Measurements from ENCODE around the gene ALG1. TPM values are rescaled to one million over a fixed set of nuclear protein-coding genes. Genes with fewer than 3 reads are reported as not detected.

The ALG1 gene
- total and polyA plus RNA-seq, 10 of the 15 experiments (the other 5 are each of a cell fraction or from before 2014, with no cell fraction given), result 1.5 to 43.2 (median 23.8) TPM

DNA sequence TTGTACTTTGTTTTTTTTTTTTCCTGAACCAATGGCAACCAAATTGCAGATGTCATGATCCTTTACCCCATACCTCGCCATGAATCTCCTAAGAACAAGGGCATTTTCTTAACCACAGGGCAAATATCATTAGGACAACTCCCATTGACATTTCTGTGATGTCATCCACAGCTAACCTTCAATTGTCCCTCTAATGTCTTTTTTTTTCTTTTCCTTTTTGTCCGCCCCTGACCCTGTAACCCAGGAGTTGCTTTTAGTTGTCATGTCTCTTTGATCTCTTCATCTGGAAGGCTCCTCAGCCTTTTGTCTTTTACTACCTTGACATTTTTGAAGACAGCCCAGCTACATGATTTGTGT, 37.5 kb upstream of the ALG1 start:
- SMC1A ChIA-PET (ENCODE audit: uncharacterized antibody, unreplicated experiment), result interaction anchor here (1.4 kb wide), 2 partner anchors 38 to 58 kb away, joined by 3 read pairs; partner anchors contain the start of gene ALG1
- Histone ChIP-seq H3K4me3 (peak overlapping the region; percentile 84), H2AFZ (ENCODE audit: control insufficient read depth, low read depth, low read length) (peak overlapping the region; percentile 95), H3K4me2 (ENCODE audit: control insufficient read depth, insufficient read depth) (peak overlapping the region; percentile 98), H3K9me3 (replicated peaks; ENCODE audit: control insufficient read depth, insufficient read depth, low read length) (no peaks in the 10 kb centered on the region), H3K9ac (ENCODE audit: control insufficient read depth, insufficient read depth, low read length) (peak overlapping the region; percentile 70; the same call in 1 of the 2 replicates), H3K36me3 (ENCODE audit: control insufficient read depth in 2 of 2, insufficient read depth in 2 of 2, low read length in 1 of 2) (no peaks in the 10 kb centered on the region), H3K27me3 (replicated peaks in 1 of 2; ENCODE audit: control insufficient read depth in 2 of 2, insufficient read depth in 2 of 2, low read length in 1 of 2) (no peaks in the 10 kb centered on the region), H4K20me1 (ENCODE audit: control insufficient read depth, insufficient read depth) (no peaks in the 10 kb centered on the region), H3K4me1 (ENCODE audit: control insufficient read depth, insufficient read depth, low read length) (peaks cover 12% of the 10 kb centered on the region), H3K27ac (ENCODE audit: control insufficient read depth, insufficient read depth) (no peak overlapping the region), H3K79me2 (ENCODE audit: control insufficient read depth, insufficient read depth, low read length) (no peaks in the 10 kb centered on the region)
- intact Hi-C loops (cut with micrococcal nuclease; ENCODE audit: unreplicated experiment), result no loop called here
- BruUV-seq (replicated peaks), result no TSS peak
- DNase-seq (ENCODE audit: low read depth, low spot score) (no peak), ATAC-seq (no peak), FAIRE-seq (no peak)
- RAD21 ChIA-PET (ENCODE audit: unreplicated experiment), result no interaction called here
- POLR2A ChIA-PET, result interaction anchor here (1.0 to 1.3 kb wide), 2 partner anchors 10 to 64 kb away, joined by 3 read pairs; no protein-coding TSS in a partner anchor
- 9% methylated on average over 2 of the region's 2 CpGs for WGBS (ENCODE audit: insufficient coverage, insufficient replicate concordance, low lambda C conversion rate, missing lambda C conversion rate)
- CTCF ChIA-PET, result interaction anchor here (1.4 kb wide), 1 partner anchor 40 kb away, joined by 4 read pairs; no protein-coding TSS in a partner anchor
- in situ Hi-C loops (cut with MboI), result no loop called here
- TF ChIP-seq ATF7 (IDR thresholded peaks at IDR 0.05; ENCODE audit: low read depth), result 0 out of 2 replicates have a peak, but pooled peaks have one; percentile 29
- TF ChIP-seq ESRRA (IDR thresholded peaks at IDR 0.05; ENCODE audit: low read length), result no peak

DNA sequence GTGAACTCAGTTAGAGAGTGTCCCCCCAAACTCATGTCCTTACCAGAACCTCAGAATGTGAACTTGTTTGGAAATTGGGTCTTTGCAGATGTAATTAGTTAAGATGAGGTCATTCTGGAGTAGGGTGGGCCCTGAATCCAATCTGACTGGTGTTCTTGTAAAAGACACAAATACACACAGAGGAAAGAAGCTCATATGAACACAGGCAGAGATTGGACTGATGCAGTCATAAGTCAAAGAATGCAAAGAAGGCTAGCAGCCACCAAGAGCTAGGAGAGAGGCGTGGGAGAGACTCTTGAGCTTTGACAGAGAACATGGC, 35.8 kb upstream of the ALG1 start:
- H3K27me3 ChIP-seq (replicated peaks in 1 of 2; ENCODE audit: control insufficient read depth in 2 of 2, insufficient read depth in 2 of 2, low read length in 1 of 2), result no peaks in the 10 kb centered on the region
- FAIRE-seq, result no peak
- peaks cover 18% of the 10 kb centered on the region for H3K4me1 ChIP-seq (ENCODE audit: control insufficient read depth, insufficient read depth, low read length)
- H3K36me3 ChIP-seq (ENCODE audit: control insufficient read depth in 2 of 2, insufficient read depth in 2 of 2, low read length in 1 of 2), result no peaks in the 10 kb centered on the region
- ChIA-PET RAD21 (ENCODE audit: unreplicated experiment) (no interaction called here), POLR2A (no interaction called here), CTCF (no interaction called here), SMC1A (ENCODE audit: uncharacterized antibody, unreplicated experiment) (no interaction called here)
- DNase-seq (ENCODE audit: low read depth, low spot score), result no peak
- intact Hi-C loops (cut with micrococcal nuclease; ENCODE audit: unreplicated experiment), result no loop called here
- no peaks in the 10 kb centered on the region for H4K20me1 ChIP-seq (ENCODE audit: control insufficient read depth, insufficient read depth)
- no TSS peak for BruUV-seq (replicated peaks)
- no peak overlapping the region for H3K4me3 ChIP-seq
- TF ChIP-seq SRF (IDR thresholded peaks at IDR 0.05; ENCODE audit: low read depth in 2 of 2, low read length in 2 of 2) (no peak), POLR2AphosphoS2 (IDR thresholded peaks at IDR 0.05; ENCODE audit: low read depth, low read length) (no peak), RCOR1 (conservative IDR thresholded peaks at IDR 0.05; ENCODE audit: low read depth, low read length) (no peak), MYC (IDR thresholded peaks at IDR 0.05; ENCODE audit: insufficient read depth, insufficient read length, insufficient replicate concordance, low read length, severe bottlenecking) (no peak), TCF7 (IDR thresholded peaks at IDR 0.05; ENCODE audit: borderline replicate concordance) (no peak), ZNF384 (IDR thresholded peaks at IDR 0.05; ENCODE audit: borderline replicate concordance, low read depth, low read length) (no peak)
- TF ChIP-seq, protein P1, sequence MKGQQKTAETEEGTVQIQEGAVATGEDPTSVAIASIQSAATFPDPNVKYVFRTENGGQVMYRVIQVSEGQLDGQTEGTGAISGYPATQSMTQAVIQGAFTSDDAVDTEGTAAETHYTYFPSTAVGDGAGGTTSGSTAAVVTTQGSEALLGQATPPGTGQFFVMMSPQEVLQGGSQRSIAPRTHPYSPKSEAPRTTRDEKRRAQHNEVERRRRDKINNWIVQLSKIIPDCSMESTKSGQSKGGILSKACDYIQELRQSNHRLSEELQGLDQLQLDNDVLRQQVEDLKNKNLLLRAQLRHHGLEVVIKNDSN (IDR thresholded peaks at IDR 0.05; ENCODE audit: borderline replicate concordance, extremely low read length, insufficient read depth, low read depth, low read length), result no peak
- no peak overlapping the region for H2AFZ ChIP-seq (ENCODE audit: control insufficient read depth, low read depth, low read length)
- no peak for ATAC-seq
- H3K27ac ChIP-seq (ENCODE audit: control insufficient read depth, insufficient read depth), result no peak overlapping the region
- no peak overlapping the region for H3K9ac ChIP-seq (ENCODE audit: control insufficient read depth, insufficient read depth, low read length)
- H3K79me2 ChIP-seq (ENCODE audit: control insufficient read depth, insufficient read depth, low read length), result no peaks in the 10 kb centered on the region
- in situ Hi-C loops (cut with MboI), result no loop called here
- H3K9me3 ChIP-seq (replicated peaks; ENCODE audit: control insufficient read depth, insufficient read depth, low read length), result no peaks in the 10 kb centered on the region
- no peak overlapping the region for H3K4me2 ChIP-seq (ENCODE audit: control insufficient read depth, insufficient read depth)
- WGBS (ENCODE audit: insufficient coverage, insufficient replicate concordance, low lambda C conversion rate, missing lambda C conversion rate), result 0% methylated on average over 1 of the region's 1 CpG

Measured in GM12878 (cell line).